ENCODE data around the gene TMEM62.

Gene TMEM62

DNA sequence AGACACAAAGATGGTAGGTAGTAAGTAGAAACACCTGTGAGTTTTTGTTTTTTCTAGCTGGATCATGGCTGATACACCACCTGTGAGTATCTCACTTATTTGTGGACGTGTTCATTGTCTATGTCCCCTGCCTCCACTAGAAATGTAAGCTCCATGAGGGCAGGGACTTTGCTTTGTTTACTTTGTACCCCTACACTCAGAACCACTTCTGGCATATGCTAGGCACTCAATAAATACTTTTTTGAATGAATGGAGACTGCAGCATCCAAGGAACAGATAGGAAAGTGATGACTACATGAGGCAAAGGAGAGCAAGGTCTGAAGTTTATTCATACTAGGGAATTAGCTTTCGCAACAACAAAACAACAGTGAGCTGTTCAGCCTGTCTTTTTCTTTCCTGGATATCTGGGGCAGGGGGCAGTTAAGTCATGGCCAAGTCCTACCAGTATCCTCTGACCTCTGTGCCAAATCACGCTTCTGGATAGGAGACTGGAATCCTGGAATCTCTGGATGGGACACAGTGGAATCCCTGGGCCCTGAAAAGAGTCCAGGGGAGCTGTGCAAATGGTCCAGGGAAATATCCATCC, 99.0 kb downstream of the TMEM62 start:
- DNase-seq (ENCODE audit: low read depth in 2 of 2): no peak

Data from activated CD4-positive, alpha-beta T cell treated with anti-CD3 and anti-CD28 coated beads for 24 hours (primary cell).